Heart left ventricle (tissue), 13 donors: ENCODE data around the gene RELL1.

ENCODE experiments used
- POLR2A ChIP-seq, 2 donors: fragments of 450-650 bp; IDR thresholded peaks; one replicate each; pipeline ENCODE4 v1.6.1; 2017; ENCODE audit warnings: antibody characterized with exemption in 2 of 2, mild to moderate bottlenecking in 2 of 2, moderate library complexity in 2 of 2
- TF ChIP-seq, protein P1 (sequence below), 12 donors: fragments of 200-600 bp; sonication (generic) in 4 of 12; IDR thresholded peaks; one replicate each; pipeline versions ENCODE4 v1.5.0 to v1.8.0; 2018 to 2022; ENCODE audit warnings: antibody characterized with exemption in 12 of 12, mild to moderate bottlenecking in 5 of 12
- donor health status: ischemic (EF 13 %, LVEDD 7.1; RV severe dilation, severe dysfunction).
- donor health status: DM: no; HTN: yes; CAD: no.
- donor health status: DM: no; HTN: no; CAD: no.
- donor health status: ischemic (EF 25% LVEDD 6.9; RV normal size, moderate dysfunction).
- donor health status: ischemic (EF 25% LVEDD 5.7; RV mildly dilated, moderate dysfunction).
- donor health status: ischemic (EF 35%, LVEDD 5.7; RV mildly dilated, moderate dysfunction).
- donor health status: nonischemic (EF 11% LVEDD 7.7; RV severe dilation, severe dysfunction).
- donor health status: DM: yes; HTN: yes; CAD: no.
- donor health status: PGD.
- donor health status: ischemic (EF 29% LVEDD 5.4; RV normal size, mild dysfunction).
- donor health status: nonischemic (EF 23%, LVEDD 6.1; RV moderate dilation, normal function).

DNA sequence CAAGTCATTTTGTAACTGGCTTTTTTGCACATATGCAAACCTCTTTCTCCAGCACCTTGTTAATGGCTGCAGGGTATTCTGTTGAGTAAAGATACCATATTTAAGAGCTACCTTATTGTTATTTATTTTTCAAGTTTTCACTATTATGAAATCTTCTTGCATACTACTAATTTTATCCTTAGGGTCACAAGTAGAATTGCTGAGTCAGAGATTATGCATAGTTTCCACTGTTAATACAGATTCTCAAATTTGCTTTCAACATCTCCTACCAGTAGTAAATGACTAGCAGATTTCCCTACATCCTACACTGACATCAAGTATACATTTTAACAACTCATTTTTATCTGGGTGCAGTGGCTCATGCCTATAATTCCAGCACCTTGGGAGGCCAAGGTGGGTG, 112.6 kb downstream of the RELL1 start:
- TF ChIP-seq, protein P1, sequence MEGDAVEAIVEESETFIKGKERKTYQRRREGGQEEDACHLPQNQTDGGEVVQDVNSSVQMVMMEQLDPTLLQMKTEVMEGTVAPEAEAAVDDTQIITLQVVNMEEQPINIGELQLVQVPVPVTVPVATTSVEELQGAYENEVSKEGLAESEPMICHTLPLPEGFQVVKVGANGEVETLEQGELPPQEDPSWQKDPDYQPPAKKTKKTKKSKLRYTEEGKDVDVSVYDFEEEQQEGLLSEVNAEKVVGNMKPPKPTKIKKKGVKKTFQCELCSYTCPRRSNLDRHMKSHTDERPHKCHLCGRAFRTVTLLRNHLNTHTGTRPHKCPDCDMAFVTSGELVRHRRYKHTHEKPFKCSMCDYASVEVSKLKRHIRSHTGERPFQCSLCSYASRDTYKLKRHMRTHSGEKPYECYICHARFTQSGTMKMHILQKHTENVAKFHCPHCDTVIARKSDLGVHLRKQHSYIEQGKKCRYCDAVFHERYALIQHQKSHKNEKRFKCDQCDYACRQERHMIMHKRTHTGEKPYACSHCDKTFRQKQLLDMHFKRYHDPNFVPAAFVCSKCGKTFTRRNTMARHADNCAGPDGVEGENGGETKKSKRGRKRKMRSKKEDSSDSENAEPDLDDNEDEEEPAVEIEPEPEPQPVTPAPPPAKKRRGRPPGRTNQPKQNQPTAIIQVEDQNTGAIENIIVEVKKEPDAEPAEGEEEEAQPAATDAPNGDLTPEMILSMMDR (IDR thresholded peaks at IDR 0.05): no peak
- no peak for TF ChIP-seq POLR2A (IDR thresholded peaks at IDR 0.05)
